SKM-1 (cell line): ENCODE measurements around the gene UCMA.

Source experiments
- DNase-seq: peaks from one replicate; lab custom pipeline; 2025; ENCODE audit not compliant: unreplicated experiment; lab: John Stamatoyannopoulos, UW

UCMA gene

DNA sequence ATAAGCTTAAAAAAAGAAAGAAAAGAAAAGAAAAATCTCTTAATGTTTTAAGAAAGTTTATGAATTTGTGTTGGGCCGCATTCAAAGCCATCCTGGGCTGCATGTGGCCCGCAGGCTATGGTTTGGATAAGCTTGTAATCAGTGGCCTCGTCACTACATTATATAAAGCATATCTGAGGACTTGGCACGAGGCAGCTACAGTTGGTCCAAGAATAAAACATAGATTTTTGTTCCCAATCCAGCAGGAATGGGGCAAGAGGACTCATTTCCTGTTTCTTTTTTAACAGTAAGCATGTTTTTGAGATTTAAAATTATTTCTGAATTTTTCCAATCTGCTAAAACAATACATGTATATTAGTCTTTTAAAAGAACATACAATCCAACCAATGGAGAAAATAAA, 44.2 kb downstream of the UCMA start:
- DNase-seq = no peak

DNA sequence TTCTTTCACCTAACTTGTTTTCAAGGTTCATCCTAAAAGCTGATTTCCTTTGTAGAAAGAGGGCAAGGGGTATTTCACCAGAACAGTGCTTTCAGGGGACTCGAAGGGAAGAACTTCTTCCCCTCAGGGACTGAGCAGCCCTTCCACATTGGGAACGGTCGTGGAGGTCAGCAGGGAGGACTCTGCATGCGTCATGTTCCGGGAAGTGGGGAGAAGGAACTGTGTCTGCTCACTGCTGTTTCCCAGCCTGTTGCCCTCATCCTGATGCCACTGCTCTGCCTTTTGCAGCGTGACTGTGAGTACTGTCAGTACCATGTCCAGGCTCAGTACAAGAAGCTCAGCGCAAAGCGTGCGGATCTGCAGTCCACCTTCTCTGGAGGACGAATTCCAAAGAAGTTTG, 45.6 kb downstream of the UCMA start:
- DNase-seq = no peak

DNA sequence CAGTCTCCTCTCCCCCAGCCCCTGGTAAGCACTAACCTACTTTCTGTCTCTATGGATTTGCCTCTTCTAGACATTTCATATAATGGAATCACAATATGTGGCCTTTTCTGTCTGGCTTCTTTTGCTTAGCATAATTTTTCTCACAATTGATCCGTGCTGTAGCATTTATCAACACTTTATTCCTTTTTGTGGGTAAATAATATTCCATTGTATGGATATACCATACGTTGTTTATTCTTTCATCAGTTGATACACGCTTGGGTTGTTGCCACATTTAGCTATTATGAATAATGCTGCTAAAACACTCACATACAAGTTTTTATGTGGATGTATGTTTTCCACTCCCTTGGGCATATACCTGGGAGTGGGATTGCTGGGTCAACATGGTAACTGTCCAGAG, 47.0 kb downstream of the UCMA start:
- DNase-seq = no peak

DNA sequence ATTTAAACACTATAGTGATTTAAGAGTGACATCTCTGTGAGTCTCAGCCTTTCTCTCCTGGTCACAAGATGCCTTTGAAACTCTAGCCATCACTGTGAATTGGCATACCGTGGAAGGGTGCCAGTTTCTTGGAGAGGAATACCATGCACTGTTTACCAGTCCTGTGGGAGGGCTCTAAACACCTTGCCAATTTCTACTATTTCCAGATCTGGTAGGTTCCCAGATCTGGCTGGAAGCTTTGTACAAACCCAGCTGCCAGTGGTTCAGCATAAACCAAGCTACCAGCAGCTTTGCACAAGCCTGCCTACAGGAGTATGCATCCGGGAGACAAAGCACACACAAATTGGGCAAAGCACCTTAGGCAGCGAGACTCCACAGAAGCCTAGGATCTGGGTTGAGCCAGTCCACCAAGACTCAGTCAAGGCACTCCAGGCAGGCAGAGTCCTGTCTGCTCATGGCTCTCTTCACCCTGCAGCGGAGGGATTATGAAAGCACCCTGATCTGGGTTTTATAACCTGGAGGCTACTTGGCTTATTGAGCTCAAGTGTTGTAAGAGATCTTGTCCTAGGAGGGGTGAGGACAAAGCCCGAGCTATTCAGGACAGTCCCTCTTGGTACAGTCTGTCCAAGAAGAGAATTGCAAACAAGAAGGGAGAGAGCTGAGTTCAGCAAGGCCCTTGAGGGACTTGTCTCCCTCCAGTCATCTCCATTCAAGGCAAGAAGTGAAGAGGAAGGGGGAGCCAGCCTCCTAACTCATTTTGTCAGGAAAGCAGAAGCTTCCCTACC, 49.3 kb downstream of the UCMA start:
- no peak for DNase-seq

DNA sequence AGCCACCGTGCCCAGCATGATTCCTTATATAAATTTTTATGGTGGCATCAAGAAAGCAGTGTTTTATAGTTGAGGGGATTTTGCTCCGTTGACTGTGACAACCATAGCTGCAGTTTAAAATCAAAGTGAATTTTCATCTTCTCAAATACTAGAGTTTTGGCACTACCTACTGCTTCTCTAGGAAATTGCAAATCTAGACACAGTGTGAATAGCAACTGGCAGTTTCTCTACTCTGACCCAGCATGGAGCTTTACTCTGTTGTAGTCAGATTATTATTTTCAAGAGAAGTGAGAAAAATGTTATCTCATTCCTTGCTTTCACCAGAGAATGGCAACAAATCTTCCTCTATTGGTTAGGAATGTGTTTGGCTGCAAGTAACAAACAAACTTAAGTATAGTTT, 49.9 kb downstream of the UCMA start:
- DNase-seq = no peak

DNA sequence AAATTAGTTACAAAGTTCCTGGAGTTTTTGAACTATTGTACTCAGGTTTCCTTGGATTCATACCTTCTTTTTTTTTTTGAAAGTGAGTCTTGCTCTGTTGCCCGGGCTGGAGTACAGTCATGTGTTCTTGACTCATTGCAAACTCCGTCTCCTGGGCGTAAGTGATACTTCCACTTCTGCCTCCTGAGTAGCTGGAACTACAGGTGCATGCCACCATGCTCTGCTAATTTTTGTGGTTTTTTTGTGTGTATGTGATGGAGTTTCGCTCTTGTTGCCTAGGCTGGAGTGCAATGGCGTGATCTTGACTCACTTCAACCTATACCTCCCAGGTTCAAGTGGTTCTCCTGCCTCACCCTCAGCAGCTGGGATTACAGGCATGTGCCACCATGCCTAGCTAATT, 50.5 kb downstream of the UCMA start:
- no peak for DNase-seq

DNA sequence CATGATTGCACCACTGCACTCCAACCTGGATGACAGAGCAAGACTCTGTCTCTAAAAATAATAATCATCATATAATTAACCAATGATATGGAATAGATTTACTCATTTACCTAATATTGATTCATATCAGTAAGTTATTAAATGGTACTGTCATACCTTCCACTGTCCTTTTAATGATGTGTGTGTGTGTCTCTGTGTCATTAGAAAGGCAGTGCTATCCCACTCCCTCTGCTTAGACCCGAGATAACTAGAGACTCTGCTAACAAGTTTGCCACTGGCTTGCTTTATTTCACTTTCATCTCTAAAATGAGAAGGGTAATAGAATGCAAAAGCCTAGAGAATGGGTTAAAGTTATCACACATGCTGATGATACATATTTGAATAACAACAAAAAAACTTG, 51.8 kb downstream of the UCMA start:
- no peak for DNase-seq

DNA sequence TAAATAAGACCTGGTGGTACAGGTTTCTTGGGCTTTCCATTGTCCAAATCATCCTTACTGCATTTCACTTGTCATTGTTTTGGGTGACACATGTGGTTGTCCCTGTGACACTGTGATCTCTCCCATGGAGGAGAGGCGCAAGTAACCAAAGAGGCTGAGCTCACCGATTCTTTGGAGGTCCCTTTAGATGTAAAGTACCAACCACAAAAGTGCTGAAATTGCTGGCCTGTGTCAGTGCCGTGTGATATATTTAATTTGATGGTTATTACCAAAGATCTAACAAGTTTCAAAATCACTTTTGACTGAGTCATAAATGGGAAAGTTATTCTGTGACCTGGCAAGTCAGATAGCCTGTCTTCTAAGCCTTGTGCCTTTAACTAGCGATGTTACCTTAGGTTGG, 53.4 kb downstream of the UCMA start:
- DNase-seq = no peak

DNA sequence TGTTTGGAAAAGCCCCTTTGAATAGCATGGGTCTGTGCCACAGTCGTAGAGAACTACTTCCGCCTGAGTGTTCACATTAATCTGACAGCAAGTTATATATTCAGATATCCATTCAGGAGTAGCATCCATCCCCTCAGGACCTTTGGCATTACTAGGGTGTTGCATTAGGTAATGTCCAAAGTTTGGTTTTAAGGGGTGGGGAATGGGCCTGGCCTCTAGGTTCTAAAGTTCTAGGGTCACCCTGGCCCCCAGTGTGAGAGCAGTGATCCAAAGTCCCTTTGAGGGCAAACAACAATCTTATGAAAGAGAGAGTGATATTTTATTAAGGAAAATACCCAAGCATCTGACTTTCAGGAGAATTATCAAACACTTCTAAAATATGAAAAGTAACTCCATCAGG, 60.6 kb downstream of the UCMA start:
- DNase-seq = no peak
